ENCODE results near the gene PLXDC2.

PLXDC2 gene

DNA sequence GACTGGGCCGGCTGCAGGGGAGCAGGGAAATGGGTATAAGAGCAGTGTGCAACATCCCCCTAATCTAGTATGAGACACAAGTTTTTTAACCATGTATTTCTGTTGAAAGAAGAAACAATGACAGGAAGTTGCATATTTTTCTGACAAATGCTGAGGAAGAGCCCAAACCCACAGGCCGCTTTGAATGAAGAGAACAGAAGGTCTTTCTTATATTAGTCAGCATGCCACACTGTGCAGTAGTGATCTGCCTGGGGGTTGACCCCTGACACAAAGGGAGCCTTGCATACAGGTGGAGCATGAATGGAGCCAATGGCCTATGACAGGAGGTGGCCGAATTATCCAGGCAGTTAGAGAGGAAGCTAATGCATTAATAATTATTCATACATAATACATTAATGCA lies 518.3 kb downstream of the PLXDC2 start:
- Histone ChIP-seq H3K36me3 (ENCODE audit: insufficient read depth, low read length) (no peaks in the 10 kb centered on the region), H3K4me1 (ENCODE audit: insufficient read depth, low read length) (no peaks in the 10 kb centered on the region), H3K9ac (ENCODE audit: low read depth, low read length) (no peak overlapping the region), H3K9me3 (ENCODE audit: control insufficient read depth, insufficient read depth, low read length) (no peaks in the 10 kb centered on the region; the same call in 1 of the 2 replicates)

Measured in ES-I3 (cell line).